Embryonic facial prominence (tissue), 1 donor: ENCODE measurements around the gene ZBTB40.

Source experiments
- DNase-seq: peaks from one replicate; pipeline ENCODE4 v3.0.0-alpha.2; 2016; ENCODE audit errors: extremely low spot score

The ZBTB40 gene

GRCh38 chr1:22465671-22466070, 14.0 kb downstream of the ZBTB40 start:
- DNase-seq: no peak

- no peak for DNase-seq
Observed at GRCh38 chr1:22470227-22470626, 18.6 kb downstream of the ZBTB40 start.

- no peak for DNase-seq
Observed at GRCh38 chr1:22471078-22471477, 19.4 kb downstream of the ZBTB40 start.

GRCh38 chr1:22471610-22472009, 20.0 kb downstream of the ZBTB40 start:
- DNase-seq: no peak

GRCh38 chr1:22472596-22472995, 20.9 kb downstream of the ZBTB40 start:
- no peak for DNase-seq

- DNase-seq: no peak
Observed at GRCh38 chr1:22473952-22474351, 22.3 kb downstream of the ZBTB40 start.

GRCh38 chr1:22476566-22476965, 24.9 kb downstream of the ZBTB40 start:
- no peak for DNase-seq

GRCh38 chr1:22483121-22483520, 31.5 kb downstream of the ZBTB40 start:
- no peak for DNase-seq

- DNase-seq: no peak
Observed at GRCh38 chr1:22484706-22485345, 33.2 kb downstream of the ZBTB40 start.

GRCh38 chr1:22485431-22485830, 33.8 kb downstream of the ZBTB40 start:
- no peak for DNase-seq

GRCh38 chr1:22487781-22488180, 36.1 kb downstream of the ZBTB40 start:
- no peak for DNase-seq

- no peak for DNase-seq
Observed at GRCh38 chr1:22488319-22488718, 36.7 kb downstream of the ZBTB40 start.

- no peak for DNase-seq
Observed at GRCh38 chr1:22489278-22489677, 37.6 kb downstream of the ZBTB40 start.

GRCh38 chr1:22489823-22490222, 38.2 kb downstream of the ZBTB40 start:
- DNase-seq: no peak

GRCh38 chr1:22490309-22490708, 38.7 kb downstream of the ZBTB40 start:
- no peak for DNase-seq

GRCh38 chr1:22491995-22492715, 40.5 kb downstream of the ZBTB40 start:
- DNase-seq: no peak

GRCh38 chr1:22494144-22494543, 42.5 kb downstream of the ZBTB40 start:
- no peak for DNase-seq

GRCh38 chr1:22494943-22495579, 43.4 kb downstream of the ZBTB40 start:
- no peak for DNase-seq

- no peak for DNase-seq
Observed at GRCh38 chr1:22496536-22497160, 45.0 kb downstream of the ZBTB40 start.

GRCh38 chr1:22498463-22498862, 46.8 kb downstream of the ZBTB40 start:
- no peak for DNase-seq

- no peak for DNase-seq
Observed at GRCh38 chr1:22500058-22500457, 48.4 kb downstream of the ZBTB40 start.

- no peak for DNase-seq
Observed at GRCh38 chr1:22500471-22500870, 48.8 kb downstream of the ZBTB40 start.

- DNase-seq: no peak
Observed at GRCh38 chr1:22502202-22502601, 50.6 kb downstream of the ZBTB40 start.
